ENCODE measurements around the gene SLC26A9. TPM values are rescaled to one million over a fixed set of nuclear protein-coding genes. Genes with fewer than 3 reads are reported as not detected.

The SLC26A9 gene
- total and polyA plus RNA-seq, 2 donors = 0.09 to 0.41 TPM

- Histone ChIP-seq H3K9me3 (ENCODE audit: control insufficient read depth in 2 of 2, insufficient read depth in 1 of 2, low read length in 1 of 2) (no peaks in the 10 kb centered on the region), H3K4me3 (ENCODE audit: low read length in 2 of 2) (no peak overlapping the region), H3K27me3 (ENCODE audit: control insufficient read depth in 2 of 2, insufficient read depth in 1 of 2, low read length in 1 of 2) (peaks cover 0 to 22% of the 10 kb centered on the region in 2 donors), H3K36me3 (ENCODE audit: control insufficient read depth in 2 of 2, insufficient read depth in 2 of 2, low read length in 1 of 2) (no peaks in the 10 kb centered on the region), H3K4me1 (ENCODE audit: control insufficient read depth in 2 of 2, insufficient read depth in 2 of 2, low read length in 2 of 2) (no peaks in the 10 kb centered on the region), H3K27ac (ENCODE audit: low read depth in 1 of 2, low read length in 1 of 2) (no peak overlapping the region)
- DNase-seq (ENCODE audit: low read depth in 6 of 9, low spot score in 9 of 9) = no peak
- 71% methylated on average over 7 of the region's 7 CpGs for WGBS
Observed at GRCh38 chr1:205933671-205934618, 9.3 kb downstream of the SLC26A9 start.

GRCh38 chr1:205932776-205933175 is 10.5 kb downstream of the SLC26A9 start:
- 95% methylated on average over 6 of the region's 6 CpGs for WGBS
- no peak for DNase-seq (ENCODE audit: low read depth in 6 of 9, low spot score in 9 of 9)
- H3K27me3 ChIP-seq (ENCODE audit: control insufficient read depth in 2 of 2, insufficient read depth in 1 of 2, low read length in 1 of 2) = peaks cover 0 to 16% of the 10 kb centered on the region in 2 donors
- no peaks in the 10 kb centered on the region for H3K36me3 ChIP-seq (ENCODE audit: control insufficient read depth in 2 of 2, insufficient read depth in 2 of 2, low read length in 1 of 2)
- no peak overlapping the region for H3K4me3 ChIP-seq (ENCODE audit: low read length in 2 of 2)
- no peaks in the 10 kb centered on the region for H3K4me1 ChIP-seq (ENCODE audit: control insufficient read depth in 2 of 2, insufficient read depth in 2 of 2, low read length in 2 of 2)
- H3K9me3 ChIP-seq (ENCODE audit: control insufficient read depth in 2 of 2, insufficient read depth in 1 of 2, low read length in 1 of 2) = no peaks in the 10 kb centered on the region
- no peak overlapping the region for H3K27ac ChIP-seq (ENCODE audit: low read depth in 1 of 2, low read length in 1 of 2)

- H3K27me3 ChIP-seq (ENCODE audit: control insufficient read depth in 2 of 2, insufficient read depth in 1 of 2, low read length in 1 of 2) = peaks cover 0 to 9% of the 10 kb centered on the region in 2 donors
- WGBS = 85% methylated on average over 4 of the region's 4 CpGs
- H3K4me1 ChIP-seq (ENCODE audit: control insufficient read depth in 2 of 2, insufficient read depth in 2 of 2, low read length in 2 of 2) = no peaks in the 10 kb centered on the region
- H3K27ac ChIP-seq (ENCODE audit: low read depth in 1 of 2, low read length in 1 of 2) = no peak overlapping the region
- no peak overlapping the region for H3K4me3 ChIP-seq (ENCODE audit: low read length in 2 of 2)
- no peaks in the 10 kb centered on the region for H3K9me3 ChIP-seq (ENCODE audit: control insufficient read depth in 2 of 2, insufficient read depth in 1 of 2, low read length in 1 of 2)
- no peaks in the 10 kb centered on the region for H3K36me3 ChIP-seq (ENCODE audit: control insufficient read depth in 2 of 2, insufficient read depth in 2 of 2, low read length in 1 of 2)
- DNase-seq (ENCODE audit: low read depth in 6 of 9, low spot score in 9 of 9) = no peak
Observed at GRCh38 chr1:205930799-205931281, 12.4 kb downstream of the SLC26A9 start.

- Histone ChIP-seq H3K27me3 (ENCODE audit: control insufficient read depth in 2 of 2, insufficient read depth in 1 of 2, low read length in 1 of 2) (peaks cover 0 to 6% of the 10 kb centered on the region in 2 donors), H3K36me3 (ENCODE audit: control insufficient read depth in 2 of 2, insufficient read depth in 2 of 2, low read length in 1 of 2) (no peaks in the 10 kb centered on the region), H3K4me3 (ENCODE audit: low read length in 2 of 2) (no peak overlapping the region), H3K9me3 (ENCODE audit: control insufficient read depth in 2 of 2, insufficient read depth in 1 of 2, low read length in 1 of 2) (no peaks in the 10 kb centered on the region), H3K27ac (ENCODE audit: low read depth in 1 of 2, low read length in 1 of 2) (no peak overlapping the region), H3K4me1 (ENCODE audit: control insufficient read depth in 2 of 2, insufficient read depth in 2 of 2, low read length in 2 of 2) (no peaks in the 10 kb centered on the region)
- no peak for DNase-seq (ENCODE audit: low read depth in 6 of 9, low spot score in 9 of 9)
- WGBS = 97% methylated on average over 1 of the region's 1 CpG
Observed at GRCh38 chr1:205930195-205930577, 13.1 kb downstream of the SLC26A9 start.

- no peaks in the 10 kb centered on the region for H3K36me3 ChIP-seq (ENCODE audit: control insufficient read depth in 2 of 2, insufficient read depth in 2 of 2, low read length in 1 of 2)
- DNase-seq (ENCODE audit: low read depth in 6 of 9, low spot score in 9 of 9) = no peak
- H3K9me3 ChIP-seq (ENCODE audit: control insufficient read depth in 2 of 2, insufficient read depth in 1 of 2, low read length in 1 of 2) = no peaks in the 10 kb centered on the region
- no peaks in the 10 kb centered on the region for H3K4me1 ChIP-seq (ENCODE audit: control insufficient read depth in 2 of 2, insufficient read depth in 2 of 2, low read length in 2 of 2)
- no peak overlapping the region for H3K27ac ChIP-seq (ENCODE audit: low read depth in 1 of 2, low read length in 1 of 2)
- H3K4me3 ChIP-seq (ENCODE audit: low read length in 2 of 2) = no peak overlapping the region
- H3K27me3 ChIP-seq (ENCODE audit: control insufficient read depth in 2 of 2, insufficient read depth in 1 of 2, low read length in 1 of 2) = peaks cover 0 to 6% of the 10 kb centered on the region in 2 donors
- WGBS = 97% methylated on average over 19 of the region's 19 CpGs
Observed at GRCh38 chr1:205929496-205930194, 13.6 kb downstream of the SLC26A9 start.

GRCh38 chr1:205928317-205928716 is 14.9 kb downstream of the SLC26A9 start:
- no peak for DNase-seq (ENCODE audit: low read depth in 6 of 9, low spot score in 9 of 9)
- H3K9me3 ChIP-seq (ENCODE audit: control insufficient read depth in 2 of 2, insufficient read depth in 1 of 2, low read length in 1 of 2) = no peaks in the 10 kb centered on the region
- H3K36me3 ChIP-seq (ENCODE audit: control insufficient read depth in 2 of 2, insufficient read depth in 2 of 2, low read length in 1 of 2) = no peaks in the 10 kb centered on the region
- H3K27me3 ChIP-seq (ENCODE audit: control insufficient read depth in 2 of 2, insufficient read depth in 1 of 2, low read length in 1 of 2) = peaks cover 0 to 4% of the 10 kb centered on the region in 2 donors
- H3K27ac ChIP-seq (ENCODE audit: low read depth in 1 of 2, low read length in 1 of 2) = no peak overlapping the region
- no peak overlapping the region for H3K4me3 ChIP-seq (ENCODE audit: low read length in 2 of 2)
- WGBS = 97% methylated on average over 5 of the region's 5 CpGs
- no peaks in the 10 kb centered on the region for H3K4me1 ChIP-seq (ENCODE audit: control insufficient read depth in 2 of 2, insufficient read depth in 2 of 2, low read length in 2 of 2)

GRCh38 chr1:205927676-205928075 is 15.6 kb downstream of the SLC26A9 start:
- no peak overlapping the region for H3K4me3 ChIP-seq (ENCODE audit: low read length in 2 of 2)
- H3K27ac ChIP-seq (ENCODE audit: low read depth in 1 of 2, low read length in 1 of 2) = no peak overlapping the region
- H3K36me3 ChIP-seq (ENCODE audit: control insufficient read depth in 2 of 2, insufficient read depth in 2 of 2, low read length in 1 of 2) = no peaks in the 10 kb centered on the region
- no peak for DNase-seq (ENCODE audit: low read depth in 6 of 9, low spot score in 9 of 9)
- peaks cover 0 to 3% of the 10 kb centered on the region in 2 donors for H3K27me3 ChIP-seq (ENCODE audit: control insufficient read depth in 2 of 2, insufficient read depth in 1 of 2, low read length in 1 of 2)
- WGBS = 97% methylated on average over 12 of the region's 12 CpGs
- no peaks in the 10 kb centered on the region for H3K4me1 ChIP-seq (ENCODE audit: control insufficient read depth in 2 of 2, insufficient read depth in 2 of 2, low read length in 2 of 2)
- no peaks in the 10 kb centered on the region for H3K9me3 ChIP-seq (ENCODE audit: control insufficient read depth in 2 of 2, insufficient read depth in 1 of 2, low read length in 1 of 2)

- Histone ChIP-seq H3K4me1 (ENCODE audit: control insufficient read depth in 2 of 2, insufficient read depth in 2 of 2, low read length in 2 of 2) (no peaks in the 10 kb centered on the region), H3K9me3 (ENCODE audit: control insufficient read depth in 2 of 2, insufficient read depth in 1 of 2, low read length in 1 of 2) (no peaks in the 10 kb centered on the region), H3K4me3 (ENCODE audit: low read length in 2 of 2) (no peak overlapping the region), H3K27ac (ENCODE audit: low read depth in 1 of 2, low read length in 1 of 2) (no peak overlapping the region), H3K27me3 (ENCODE audit: control insufficient read depth in 2 of 2, insufficient read depth in 1 of 2, low read length in 1 of 2) (no peaks in the 10 kb centered on the region), H3K36me3 (ENCODE audit: control insufficient read depth in 2 of 2, insufficient read depth in 2 of 2, low read length in 1 of 2) (no peaks in the 10 kb centered on the region)
- 98% methylated on average over 6 of the region's 6 CpGs for WGBS
- no peak for DNase-seq (ENCODE audit: low read depth in 6 of 9, low spot score in 9 of 9)
Observed at GRCh38 chr1:205927247-205927646, 16.0 kb downstream of the SLC26A9 start.

- no peak overlapping the region for H3K4me3 ChIP-seq (ENCODE audit: low read length in 2 of 2)
- H3K9me3 ChIP-seq (ENCODE audit: control insufficient read depth in 2 of 2, insufficient read depth in 1 of 2, low read length in 1 of 2) = no peaks in the 10 kb centered on the region
- DNase-seq (ENCODE audit: low read depth in 6 of 9, low spot score in 9 of 9) = no peak
- H3K4me1 ChIP-seq (ENCODE audit: control insufficient read depth in 2 of 2, insufficient read depth in 2 of 2, low read length in 2 of 2) = no peaks in the 10 kb centered on the region
- 95% methylated on average over 8 of the region's 8 CpGs for whole genome bisulfite sequencing
- no peaks in the 10 kb centered on the region for H3K36me3 ChIP-seq (ENCODE audit: control insufficient read depth in 2 of 2, insufficient read depth in 2 of 2, low read length in 1 of 2)
- no peak overlapping the region for H3K27ac ChIP-seq (ENCODE audit: low read depth in 1 of 2, low read length in 1 of 2)
- no peaks in the 10 kb centered on the region for H3K27me3 ChIP-seq (ENCODE audit: control insufficient read depth in 2 of 2, insufficient read depth in 1 of 2, low read length in 1 of 2)
Observed at GRCh38 chr1:205926636-205927035, 16.6 kb downstream of the SLC26A9 start.

Data from thymus (tissue), 11 donors.